Natural killer cell (primary cell): ENCODE data around the gene OR6C76. TPM values are rescaled to one million over a fixed set of nuclear protein-coding genes. Genes with fewer than 3 reads are reported as not detected.
"Not testable (repeated sequence)": the region's sequence is repeated elsewhere in the genome, so short reads cannot be mapped to it uniquely, and the experiment has no call there.

Experiments used
- ATAC-seq, 3 donors: fragments of 150-1000 bp in 2 of 3; fragments of 200-7000 bp in 1 of 3; cut with Tn5 transposase; 1 replicate in 1 of 3; 2 replicates in 2 of 3; pipeline ENCODE4 v1.10.0; 2021; ENCODE audit warnings: mild to moderate bottlenecking in 2 of 3, moderate library complexity in 2 of 3
- DNase-seq, 2 donors: peaks; one replicate each; pipeline versions ENCODE4 v3.0.0 to v3.0.0-alpha.2; 2013 to 2021; ENCODE audit warnings: mixed read lengths in 1 of 2
- H3K27ac ChIP-seq: one replicate; pipeline ENCODE4 v1.5.1; 2013; ENCODE audit warnings: mild to moderate bottlenecking, low read length
- H3K27me3 ChIP-seq: one replicate; pipeline ENCODE4 v1.6.1; 2013; ENCODE audit warnings: low read length; ENCODE audit not compliant: control insufficient read depth, insufficient read depth
- H3K36me3 ChIP-seq: one replicate; pipeline ENCODE4 v1.6.1; 2013; ENCODE audit warnings: low read length; ENCODE audit not compliant: control insufficient read depth, insufficient read depth
- H3K4me1 ChIP-seq: one replicate; pipeline ENCODE4 v1.6.1; 2013; ENCODE audit warnings: low read length; ENCODE audit not compliant: control insufficient read depth, insufficient read depth
- H3K4me3 ChIP-seq: one replicate; pipeline ENCODE4 v1.5.1; 2013; ENCODE audit warnings: low read length
- H3K9me3 ChIP-seq: one replicate; pipeline ENCODE4 v1.6.1; 2013; ENCODE audit warnings: low read length; ENCODE audit not compliant: control insufficient read depth, insufficient read depth
- H3K27ac Mint-ChIP-seq, 2 donors: one replicate each; pipeline ENCODE4 v1.8.0; 2022; ENCODE audit warnings: mild to moderate bottlenecking in 2 of 2, mixed read lengths in 2 of 2, moderate library complexity in 1 of 2
- H3K27me3 Mint-ChIP-seq, 2 donors: one replicate each; pipeline ENCODE4 v1.8.0; 2022; ENCODE audit warnings: low read depth in 2 of 2, mixed read lengths in 2 of 2
- H3K36me3 Mint-ChIP-seq: one replicate; pipeline ENCODE4 v1.8.0; 2022; ENCODE audit warnings: mixed read lengths
- H3K4me1 Mint-ChIP-seq, 2 donors: one replicate each; pipeline ENCODE4 v1.8.0; 2022; ENCODE audit warnings: mixed read lengths in 2 of 2
- H3K4me3 Mint-ChIP-seq: one replicate; pipeline ENCODE4 v1.8.0; 2022; ENCODE audit warnings: mild to moderate bottlenecking, moderate library complexity, mixed read lengths
- H3K9me3 Mint-ChIP-seq, 2 donors: one replicate each; pipeline ENCODE4 v1.8.0; 2022; ENCODE audit warnings: mixed read lengths in 2 of 2
- WGBS: methylation state at CpG from one replicate; pipeline ENCODE4 v1.1.7; 2013; ENCODE audit warnings: missing lambda C conversion rate; ENCODE audit not compliant: insufficient coverage; 5-methylcytosine and 5-hydroxymethylcytosine counted together
- intact Hi-C: fragments of 100-400 bp; cut with micrococcal nuclease; formaldehyde crosslinking; loops from one replicate; pipeline ENCODE4 v1.14.2; 2022
- total RNA-seq, 4 donors: library from RNA; stranded (reverse); fragments of 120-200 nt in 1 of 4; gene quantifications; one replicate each; pipeline versions ENCODE4 v1.2.3 to v1.2.4, GENCODE V29; 2013 to 2022
- TF ChIP-seq, protein P1 (sequence below): fragments of 200-600 bp; IDR thresholded peaks from one replicate; pipeline ENCODE4 v1.8.0; 2022; ENCODE audit warnings: antibody characterized with exemption

The OR6C76 gene
- total RNA-seq, 3 donors from 2014 or later (not counting 1 experiment from before 2014, with no cell fraction given), result not detected

GRCh38 chr12:55443776-55444175, 17.7 kb downstream of the OR6C76 start, which contains the start of gene OR6C2:
TSS of gene OR6C2 (plus strand) at chr12:55444076. CDS start at chr12:55452214, 8,138 bp downstream.
- Histone ChIP-seq H3K4me3 (no peak within 1 kb of the TSS), H3K27ac (no peak within 1 kb of the TSS), H3K27me3 (no peaks in the 10 kb centered on the region), H3K9me3 (peaks cover 7% of the 10 kb centered on the region), H3K4me1 (no peaks in the 10 kb centered on the region), H3K36me3 (no peaks in the 10 kb centered on the region)
- Mint-ChIP-seq H3K4me3 (no peak within 1 kb of the TSS), H3K27ac (no peak within 1 kb of the TSS), H3K4me1 (no peaks in the 10 kb centered on the region), H3K36me3 (peaks cover 10% of the 10 kb centered on the region), H3K27me3 (peaks cover 4 to 18% of the 10 kb centered on the region in 2 donors), H3K9me3 (peaks cover 0 to 11% of the 10 kb centered on the region in 2 donors)
- TF ChIP-seq, protein P1, sequence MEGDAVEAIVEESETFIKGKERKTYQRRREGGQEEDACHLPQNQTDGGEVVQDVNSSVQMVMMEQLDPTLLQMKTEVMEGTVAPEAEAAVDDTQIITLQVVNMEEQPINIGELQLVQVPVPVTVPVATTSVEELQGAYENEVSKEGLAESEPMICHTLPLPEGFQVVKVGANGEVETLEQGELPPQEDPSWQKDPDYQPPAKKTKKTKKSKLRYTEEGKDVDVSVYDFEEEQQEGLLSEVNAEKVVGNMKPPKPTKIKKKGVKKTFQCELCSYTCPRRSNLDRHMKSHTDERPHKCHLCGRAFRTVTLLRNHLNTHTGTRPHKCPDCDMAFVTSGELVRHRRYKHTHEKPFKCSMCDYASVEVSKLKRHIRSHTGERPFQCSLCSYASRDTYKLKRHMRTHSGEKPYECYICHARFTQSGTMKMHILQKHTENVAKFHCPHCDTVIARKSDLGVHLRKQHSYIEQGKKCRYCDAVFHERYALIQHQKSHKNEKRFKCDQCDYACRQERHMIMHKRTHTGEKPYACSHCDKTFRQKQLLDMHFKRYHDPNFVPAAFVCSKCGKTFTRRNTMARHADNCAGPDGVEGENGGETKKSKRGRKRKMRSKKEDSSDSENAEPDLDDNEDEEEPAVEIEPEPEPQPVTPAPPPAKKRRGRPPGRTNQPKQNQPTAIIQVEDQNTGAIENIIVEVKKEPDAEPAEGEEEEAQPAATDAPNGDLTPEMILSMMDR, result no peak
- ATAC-seq, result no peak
- no peak for DNase-seq
- no CpG with 5 or more reads among the region's 2 CpGs for WGBS
- intact Hi-C loops, result no loop called here

GRCh38 chr12:55445357-55445756, 19.3 kb downstream of the OR6C76 start:
- Mint-ChIP-seq H3K27ac (no peak overlapping the region), H3K9me3 (peaks cover 0 to 5% of the 10 kb centered on the region in 2 donors), H3K36me3 (peaks cover 7% of the 10 kb centered on the region), H3K27me3 (peaks cover 0 to 18% of the 10 kb centered on the region in 2 donors), H3K4me1 (no peaks in the 10 kb centered on the region), H3K4me3 (no peak overlapping the region)
- intact Hi-C loops, result no loop called here
- Histone ChIP-seq H3K4me3 (no peak overlapping the region), H3K27ac (no peak overlapping the region), H3K4me1 (no peaks in the 10 kb centered on the region), H3K9me3 (peaks cover 7% of the 10 kb centered on the region), H3K36me3 (no peaks in the 10 kb centered on the region), H3K27me3 (no peaks in the 10 kb centered on the region)
- DNase-seq, result no peak
- TF ChIP-seq, protein P1, result no peak
- ATAC-seq, result no peak
- 100% methylated on average over 1 of the region's 1 CpG for WGBS

DNA sequence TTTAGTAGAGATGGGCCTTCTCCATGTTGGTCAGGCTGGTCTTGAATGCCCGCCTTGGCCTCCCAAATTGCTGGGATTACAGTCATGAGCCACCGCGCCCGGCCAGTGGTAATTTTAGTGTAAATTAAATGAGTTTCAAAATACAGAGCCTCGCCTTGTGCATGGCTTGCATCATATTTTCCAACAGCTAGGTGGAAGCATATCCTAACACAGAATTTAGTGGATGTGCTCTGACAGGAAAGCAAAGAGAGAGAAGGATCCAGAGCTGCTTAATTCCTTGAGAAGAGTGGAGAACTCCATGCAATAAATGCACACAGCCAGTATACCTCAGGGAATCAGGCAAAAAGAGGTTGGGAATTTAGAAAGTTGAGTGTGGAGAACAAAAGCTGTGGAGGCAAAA, 20.3 kb downstream of the OR6C76 start:
- ATAC-seq (no peak), DNase-seq (no peak)
- Mint-ChIP-seq H3K4me1 (no peaks in the 10 kb centered on the region), H3K4me3 (no peak overlapping the region), H3K36me3 (no peaks in the 10 kb centered on the region), H3K9me3 (no peaks in the 10 kb centered on the region), H3K27me3 (peaks cover 0 to 18% of the 10 kb centered on the region in 2 donors), H3K27ac (no peak overlapping the region)
- peaks cover 2% of the 10 kb centered on the region for H3K9me3 ChIP-seq
- TF ChIP-seq, protein P1, result no peak
- H3K36me3 ChIP-seq, result no peaks in the 10 kb centered on the region
- intact Hi-C loops, result no loop called here
- H3K4me1 ChIP-seq, result no peaks in the 10 kb centered on the region
- WGBS, result 94% methylated on average over 5 of the region's 5 CpGs
- no peak overlapping the region for H3K27ac ChIP-seq
- no peak overlapping the region for H3K4me3 ChIP-seq
- H3K27me3 ChIP-seq, result no peaks in the 10 kb centered on the region

- Histone ChIP-seq H3K27ac (no peak overlapping the region), H3K36me3 (no peaks in the 10 kb centered on the region), H3K4me3 (no peak overlapping the region), H3K4me1 (no peaks in the 10 kb centered on the region), H3K27me3 (peaks cover 2% of the 10 kb centered on the region), H3K9me3 (no peaks in the 10 kb centered on the region)
- no peak overlapping the region for H3K27ac Mint-ChIP-seq
- DNase-seq, result no peak
- H3K4me3 Mint-ChIP-seq, result no peak overlapping the region
- no peaks in the 10 kb centered on the region for H3K36me3 Mint-ChIP-seq
- ATAC-seq, result no peak
- intact Hi-C loops, result no loop called here
- H3K4me1 Mint-ChIP-seq, result no peaks in the 10 kb centered on the region
- TF ChIP-seq, protein P1, result no peak
- H3K27me3 Mint-ChIP-seq, result peaks cover 0 to 18% of the 10 kb centered on the region in 2 donors
- H3K9me3 Mint-ChIP-seq, result no peaks in the 10 kb centered on the region
Measured at GRCh38 chr12:55448825-55449224, 22.8 kb downstream of the OR6C76 start.

DNA sequence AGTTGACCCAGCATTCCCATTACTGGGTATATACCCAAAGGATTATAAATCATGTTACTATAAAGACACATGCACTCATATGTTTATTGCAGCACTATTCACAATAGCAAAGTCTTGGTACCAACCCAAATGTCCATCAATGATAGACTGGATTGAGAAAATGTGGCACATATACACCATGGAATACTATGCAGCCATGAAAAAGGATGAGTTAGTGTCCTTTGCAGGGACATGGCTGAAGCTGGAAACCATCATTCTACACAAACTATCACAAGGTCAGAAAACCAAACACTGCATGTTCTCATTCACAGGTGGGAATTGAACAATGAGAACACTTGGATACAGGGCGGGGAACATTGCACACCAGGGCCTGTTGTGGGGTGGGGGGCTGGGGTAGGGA, 38.9 kb downstream of the OR6C76 start:
- H3K27ac Mint-ChIP-seq, intact Hi-C loops: not testable (repeated sequence)

More for the DNA sequence above, 38.9 kb downstream of the OR6C76 start:
- not testable (repeated sequence) for H3K4me3 ChIP-seq, H3K4me1 ChIP-seq, H3K4me3 Mint-ChIP-seq, H3K27me3 ChIP-seq, ATAC-seq, H3K27ac ChIP-seq, H3K4me1 Mint-ChIP-seq, H3K9me3 ChIP-seq, H3K36me3 Mint-ChIP-seq, H3K36me3 ChIP-seq, DNase-seq, H3K9me3 Mint-ChIP-seq
- peaks cover 11 to 31% of the 10 kb centered on the region in 2 donors for H3K27me3 Mint-ChIP-seq
- 100% methylated on average over 1 of the region's 1 CpG for WGBS
